Heart right ventricle (tissue), 16 donors: ENCODE measurements around the gene MAG. TPM values are rescaled to one million over a fixed set of nuclear protein-coding genes. Genes with fewer than 3 reads are reported as not detected.

Experiments used
- ATAC-seq, 8 donors: fragments of 200-7000 bp; cut with Tn5 transposase; one replicate each; pipeline ENCODE4 v1.9.1; 2020; ENCODE audit warnings: mild to moderate bottlenecking in 8 of 8, moderate library complexity in 8 of 8, moderate number of reproducible peaks in 1 of 8
- DNase-seq, 2 donors: peaks; one replicate each; pipeline ENCODE4 v3.0.0-alpha.2; 2020
- H3K27ac ChIP-seq, 10 donors: fragments of 200-600 bp; sonication (generic) in 2 of 10; one replicate each; pipeline versions ENCODE4 v1.5.0 to v1.8.0; 2020 to 2022; ENCODE audit warnings: mild to moderate bottlenecking in 3 of 10
- H3K27me3 ChIP-seq, 7 donors: fragments of 200-600 bp; one replicate each; pipeline ENCODE4 v1.8.0; 2021 to 2022; ENCODE audit warnings: mild to moderate bottlenecking in 2 of 7
- H3K36me3 ChIP-seq, 9 donors: fragments of 200-600 bp; sonication (generic) in 1 of 9; one replicate each; pipeline versions ENCODE4 v1.5.0 to v1.8.0; 2020 to 2022; ENCODE audit warnings: mild to moderate bottlenecking in 2 of 9
- H3K4me1 ChIP-seq, 9 donors: fragments of 200-600 bp; sonication (generic) in 1 of 9; one replicate each; pipeline versions ENCODE4 v1.5.0 to v1.8.0; 2020 to 2022; ENCODE audit warnings: mild to moderate bottlenecking in 4 of 9
- H3K4me3 ChIP-seq, 10 donors: fragments of 200-600 bp; sonication (generic) in 2 of 10; one replicate each; pipeline versions ENCODE4 v1.5.0 to v1.8.0; 2020 to 2022; ENCODE audit warnings: mild to moderate bottlenecking in 7 of 10, moderate library complexity in 2 of 10
- H3K9me3 ChIP-seq, 11 donors: fragments of 200-600 bp in 10 of 11; sonication (generic) in 2 of 11; one replicate each; pipeline versions ENCODE4 v1.5.0 to v1.8.0; 2013 to 2022; ENCODE audit warnings: mild to moderate bottlenecking in 2 of 11, control low read depth in 1 of 11, moderate library complexity in 1 of 11
- CTCF ChIP-seq, 9 donors: fragments of 200-600 bp; sonication (generic) in 2 of 9; IDR thresholded peaks; one replicate each; pipeline versions ENCODE4 v1.5.0 to v1.8.0; 2021 to 2022; ENCODE audit warnings: antibody characterized with exemption in 9 of 9, mild to moderate bottlenecking in 5 of 9, moderate library complexity in 1 of 9
- WGBS, 2 donors: extraction: QIAGEN DNeasy Blood & Tissue Kit; methylation state at CpG; one replicate each; pipeline ENCODE4 v1.1.7; 2013; ENCODE audit warnings: inconsistent platforms in 1 of 2; 5-methylcytosine and 5-hydroxymethylcytosine counted together
- intact Hi-C, 10 donors: fragments of 100-400 bp; cut with DNase I; formaldehyde crosslinking; loops; one replicate each; pipeline versions ENCODE4 v1.11.1 to v1.14.2; 2022
- long read RNA-seq, 3 donors: library from polyadenylated mRNA; unstranded; transcript quantifications; one replicate each; pipeline ENCODE4 v2.0.0, GENCODE V29; 2020 to 2021
- polyA plus RNA-seq, 2 donors: library from polyadenylated mRNA; stranded (reverse); fragments of 200-250 nt; gene quantifications; one replicate each; pipeline ENCODE4 v1.2.3, GENCODE V29; 2013
- total RNA-seq, 10 donors: library from RNA; stranded (reverse); fragmentation: NEBNext Ultra II Directional in 3 of 10; extraction: Animal tissue kit (Norgen Biotek cat#: 25700) in 3 of 10; gene quantifications; one replicate each; pipeline versions ENCODE4 v1.2.1 to v1.2.4, GENCODE V29; 2021 to 2023
- donor health status: Arrhythmogenic right ventricular cardiomyopathy.
- donor health status: ischemic (EF 13 %, LVEDD 7.1; RV severe dilation, severe dysfunction).
- donor health status: healthy with polysubstance abuse.
- donor health status: DM: no; HTN: yes; CAD: no.
- donor health status: DM: no; HTN: no; CAD: no.
- donor health status: ischemic (EF 25% LVEDD 6.9; RV normal size, moderate dysfunction).
- donor health status: ischemic (EF 25% LVEDD 5.7; RV mildly dilated, moderate dysfunction).
- donor health status: healthy.
- donor health status: DM: yes; HTN: yes; CAD: no.
- donor health status: Ischemic cardiomyopathy.
- donor health status: ischemic (EF 35%, LVEDD 5.7; RV mildly dilated, moderate dysfunction).
- donor health status: nonischemic (EF 11% LVEDD 7.7; RV severe dilation, severe dysfunction).
- donor health status: DM: yes; HTN: yes; CAD: no.
- donor health status: PGD.
- donor health status: ischemic (EF 29% LVEDD 5.4; RV normal size, mild dysfunction).
- donor health status: nonischemic (EF 23%, LVEDD 6.1; RV moderate dilation, normal function).

The MAG gene, protein sequence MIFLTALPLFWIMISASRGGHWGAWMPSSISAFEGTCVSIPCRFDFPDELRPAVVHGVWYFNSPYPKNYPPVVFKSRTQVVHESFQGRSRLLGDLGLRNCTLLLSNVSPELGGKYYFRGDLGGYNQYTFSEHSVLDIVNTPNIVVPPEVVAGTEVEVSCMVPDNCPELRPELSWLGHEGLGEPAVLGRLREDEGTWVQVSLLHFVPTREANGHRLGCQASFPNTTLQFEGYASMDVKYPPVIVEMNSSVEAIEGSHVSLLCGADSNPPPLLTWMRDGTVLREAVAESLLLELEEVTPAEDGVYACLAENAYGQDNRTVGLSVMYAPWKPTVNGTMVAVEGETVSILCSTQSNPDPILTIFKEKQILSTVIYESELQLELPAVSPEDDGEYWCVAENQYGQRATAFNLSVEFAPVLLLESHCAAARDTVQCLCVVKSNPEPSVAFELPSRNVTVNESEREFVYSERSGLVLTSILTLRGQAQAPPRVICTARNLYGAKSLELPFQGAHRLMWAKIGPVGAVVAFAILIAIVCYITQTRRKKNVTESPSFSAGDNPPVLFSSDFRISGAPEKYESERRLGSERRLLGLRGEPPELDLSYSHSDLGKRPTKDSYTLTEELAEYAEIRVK
- total RNA-seq: under 1 TPM in 1 of 10 donors, not detected in 9; 0.39 TPM
- under 1 TPM in 1 of 2 donors, not detected in 1; 0.04 TPM for polyA plus RNA-seq
- long read RNA-seq, donor 1: 0 reads
- long read RNA-seq, donor 2: 0 reads
- long read RNA-seq, donor 3: 0 reads

DNA sequence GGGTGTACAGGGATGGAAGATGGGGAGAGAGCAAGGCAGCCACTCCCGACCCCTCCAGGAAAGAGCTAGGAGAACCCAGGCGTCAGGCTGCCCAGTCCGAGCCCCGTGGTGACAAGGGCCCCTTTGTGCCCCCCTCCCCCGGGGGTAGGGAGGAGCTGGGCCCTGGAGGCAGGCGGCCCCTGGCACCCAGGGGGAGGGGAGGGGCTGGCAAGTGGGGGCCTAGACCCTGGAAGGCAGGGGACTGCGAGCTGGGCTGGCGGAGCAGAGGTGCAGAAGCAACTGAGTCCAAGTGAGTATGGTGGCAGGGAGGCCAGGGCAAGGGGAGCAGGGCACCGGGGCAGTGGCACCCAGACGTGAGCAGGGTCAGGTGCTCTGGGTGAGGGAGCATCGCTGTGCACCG is at the start of gene MAG:
MAG (plus strand) TSS at position 246 of the 400 bp plus-strand sequence. CDS start 3,248 bp downstream, outside the sequence.
- no peak for DNase-seq
- no peak for TF ChIP-seq CTCF (IDR thresholded peaks at IDR 0.05)
- ATAC-seq: peak in 2 of 8 donors; percentile 13 to 26
- H3K4me3 ChIP-seq: no peak within 1 kb of the TSS
- 73 to 76% methylated on average over 11 to 12 of the region's 12 CpGs for whole genome bisulfite sequencing, 2 donors
- peaks cover 0 to 48% (median 27%) of the 10 kb centered on the region in 7 donors for H3K27me3 ChIP-seq
- H3K4me1 ChIP-seq: peaks cover 0 to 6% (median 0%) of the 10 kb centered on the region in 9 donors
- no peak within 1 kb of the TSS for H3K27ac ChIP-seq
- H3K9me3 ChIP-seq: no peaks in the 10 kb centered on the region
- intact Hi-C loops: no loop called here
- H3K36me3 ChIP-seq: no peaks in the 10 kb centered on the region

GRCh38 chr19:35246466-35247092 is 45.4 kb upstream of the MAG start:
- 63% methylated on average over 4 of the region's 4 CpGs for WGBS, 2 donors
- TF ChIP-seq CTCF (IDR thresholded peaks at IDR 0.05): no peak
- Histone ChIP-seq H3K4me1 (peaks cover 0 to 33% (median 17%) of the 10 kb centered on the region in 9 donors), H3K27ac (no peak overlapping the region), H3K36me3 (no peaks in the 10 kb centered on the region), H3K4me3 (no peak overlapping the region), H3K27me3 (peaks cover 10 to 53% (median 40%) of the 10 kb centered on the region in 7 donors), H3K9me3 (peaks cover 0 to 19% (median 3%) of the 10 kb centered on the region in 11 donors)
- intact Hi-C loops: loop anchor here in 1 of 10 donors (5.0 kb wide), 1 partner anchor 94 kb away; the partner anchor contains the start of gene FXYD5
- DNase-seq (no peak), ATAC-seq (no peak)

DNA sequence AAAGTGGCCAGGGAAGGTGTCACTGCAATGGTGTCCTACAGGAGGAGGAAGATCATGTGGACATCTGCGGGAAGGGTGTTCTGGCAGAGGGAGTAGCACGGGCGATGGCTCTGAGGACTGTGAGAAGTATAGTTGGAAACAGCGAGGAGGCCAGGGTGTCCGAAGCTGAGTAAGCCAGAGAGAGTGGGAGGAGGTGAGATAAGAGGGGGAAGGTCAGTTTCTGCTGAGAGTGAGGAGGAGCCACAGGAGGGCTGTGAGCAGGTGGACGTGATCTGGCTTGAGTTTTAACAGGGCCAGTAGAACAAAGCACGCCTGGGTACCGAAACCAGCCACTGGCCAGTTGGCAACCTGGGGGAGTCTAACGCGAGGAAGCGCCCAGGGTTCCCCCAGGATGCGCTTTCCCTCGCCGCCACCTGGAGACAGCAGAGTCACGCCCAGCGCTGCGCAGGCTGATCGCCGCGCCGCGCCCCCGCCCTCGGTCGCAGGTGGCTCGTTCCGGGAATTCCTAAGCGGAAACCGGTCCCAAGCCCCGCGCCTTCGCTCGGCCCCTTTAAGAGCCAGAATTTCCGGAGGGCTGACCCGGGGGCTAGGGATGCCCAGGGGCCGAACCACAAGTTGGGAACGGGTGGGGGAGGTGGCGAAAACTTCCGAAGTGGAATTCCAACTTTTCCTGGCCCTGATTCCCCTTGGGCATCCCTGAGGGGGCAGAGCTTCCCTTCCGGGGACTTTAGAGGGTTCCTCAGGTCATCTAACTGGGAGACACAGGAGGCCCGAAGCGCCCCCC is 44.2 kb upstream of the MAG start:
- intact Hi-C loops: loop anchor here in 1 of 10 donors (5.0 kb wide), 1 partner anchor 95 kb away; the partner anchor contains the start of gene FXYD5
- peak overlapping the region; percentile 35 to 68 (median 60) for H3K4me3 ChIP-seq
- ATAC-seq (peak; percentile 62 to 87 (median 82)), DNase-seq (peak in 1 of 2 donors; percentile 55)
- peak overlapping the region; percentile 29 to 87 (median 74) for H3K27ac ChIP-seq
- 3% methylated on average over 42 of the region's 42 CpGs for WGBS, 2 donors
- no peaks in the 10 kb centered on the region for H3K36me3 ChIP-seq
- H3K27me3 ChIP-seq: peaks cover 10 to 53% (median 35%) of the 10 kb centered on the region in 7 donors
- TF ChIP-seq CTCF (IDR thresholded peaks at IDR 0.05): peak in 7 of 9 donors; percentile 28 to 55 (median 39)
- H3K9me3 ChIP-seq: peaks cover 0 to 16% (median 0%) of the 10 kb centered on the region in 11 donors
- H3K4me1 ChIP-seq: peaks cover 0 to 33% (median 17%) of the 10 kb centered on the region in 9 donors
